GM10248 (cell line): ENCODE measurements around the gene SNAPC4.
A peak's percentile ranks its signal among the peaks of the same experiment; 100 is the strongest.

Source experiments
- CTCF ChIA-PET: fragments of 300-600 bp; sonication (Branson Sonifier 250); formaldehyde crosslinking; extraction: SDS; loops from one replicate; lab custom pipeline; 2021; ENCODE audit warnings: antibody characterized with exemption; lab: Yijun Ruan, JAX
- POLR2A ChIA-PET: fragments of 350-650 bp; sonication (Branson Sonifier 250); formaldehyde crosslinking; extraction: SDS; loops from one replicate; lab custom pipeline; 2020; ENCODE audit warnings: antibody characterized with exemption; lab: Yijun Ruan, JAX
- DNase-seq: peaks from one replicate; pipeline ENCODE4 v3.0.0; 2012; ENCODE audit errors: extremely low spot score
- TF ChIP-seq, protein P1 (sequence below): IDR thresholded peaks from 2 replicates; pipeline ENCODE4 v1.5.1; 2012; ENCODE audit warnings: mild to moderate bottlenecking, low read depth; ENCODE audit errors: extremely low read depth, missing control alignments, control extremely low read depth

The SNAPC4 gene

DNA sequence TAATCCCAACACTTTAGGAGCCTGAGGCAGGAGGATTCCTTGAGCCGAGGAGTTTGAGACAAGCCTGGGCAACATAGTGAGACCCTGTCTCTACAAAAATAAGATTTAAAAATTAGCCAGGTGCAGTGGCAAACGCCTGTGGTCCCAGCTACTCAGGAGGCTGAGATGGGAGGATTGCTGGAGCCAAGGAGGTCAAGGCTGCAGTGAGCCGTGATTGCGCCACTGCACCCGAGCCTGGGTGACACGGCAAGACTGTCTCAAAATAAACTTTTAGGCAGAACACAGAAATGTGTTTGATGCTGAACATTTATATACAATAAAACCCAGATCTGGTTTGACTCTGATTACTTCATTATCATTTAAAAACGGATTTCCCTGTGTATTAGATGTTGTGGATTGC, 5.5 kb upstream of the SNAPC4 start:
- no peak for DNase-seq
- CTCF ChIA-PET, result interaction anchor here (2.1 kb wide), 1 partner anchor 39 kb away, joined by 6 read pairs; no protein-coding TSS in a partner anchor
- POLR2A ChIA-PET, result no interaction called here
- TF ChIP-seq, protein P1, sequence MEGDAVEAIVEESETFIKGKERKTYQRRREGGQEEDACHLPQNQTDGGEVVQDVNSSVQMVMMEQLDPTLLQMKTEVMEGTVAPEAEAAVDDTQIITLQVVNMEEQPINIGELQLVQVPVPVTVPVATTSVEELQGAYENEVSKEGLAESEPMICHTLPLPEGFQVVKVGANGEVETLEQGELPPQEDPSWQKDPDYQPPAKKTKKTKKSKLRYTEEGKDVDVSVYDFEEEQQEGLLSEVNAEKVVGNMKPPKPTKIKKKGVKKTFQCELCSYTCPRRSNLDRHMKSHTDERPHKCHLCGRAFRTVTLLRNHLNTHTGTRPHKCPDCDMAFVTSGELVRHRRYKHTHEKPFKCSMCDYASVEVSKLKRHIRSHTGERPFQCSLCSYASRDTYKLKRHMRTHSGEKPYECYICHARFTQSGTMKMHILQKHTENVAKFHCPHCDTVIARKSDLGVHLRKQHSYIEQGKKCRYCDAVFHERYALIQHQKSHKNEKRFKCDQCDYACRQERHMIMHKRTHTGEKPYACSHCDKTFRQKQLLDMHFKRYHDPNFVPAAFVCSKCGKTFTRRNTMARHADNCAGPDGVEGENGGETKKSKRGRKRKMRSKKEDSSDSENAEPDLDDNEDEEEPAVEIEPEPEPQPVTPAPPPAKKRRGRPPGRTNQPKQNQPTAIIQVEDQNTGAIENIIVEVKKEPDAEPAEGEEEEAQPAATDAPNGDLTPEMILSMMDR, result no peak

DNA sequence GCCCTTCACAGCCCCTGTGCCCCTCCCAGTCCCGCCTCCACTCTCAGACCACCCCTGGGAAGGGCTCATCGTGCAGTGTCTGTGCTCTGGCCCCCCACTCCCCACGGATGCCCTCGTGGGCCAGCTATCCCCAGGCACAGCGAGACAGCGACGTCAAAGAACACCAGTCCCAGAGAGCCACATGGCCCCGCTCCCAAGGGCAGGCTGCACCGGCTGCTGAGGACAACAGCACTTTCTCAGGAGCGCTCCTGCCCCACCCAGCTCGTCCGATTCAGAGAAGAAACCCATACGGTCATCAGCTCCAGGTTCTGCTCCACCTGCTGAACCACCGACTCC, 4.8 kb upstream of the SNAPC4 start:
- POLR2A ChIA-PET, result interaction anchor here (1.7 kb wide), 1 partner anchor 42 kb away, joined by 6 read pairs; the partner anchor contains the start of gene DNLZ
- TF ChIP-seq, protein P1, result no peak
- CTCF ChIA-PET, result interaction anchor here (2.1 kb wide), 1 partner anchor 39 kb away, joined by 6 read pairs; no protein-coding TSS in a partner anchor
- no peak for DNase-seq

DNA sequence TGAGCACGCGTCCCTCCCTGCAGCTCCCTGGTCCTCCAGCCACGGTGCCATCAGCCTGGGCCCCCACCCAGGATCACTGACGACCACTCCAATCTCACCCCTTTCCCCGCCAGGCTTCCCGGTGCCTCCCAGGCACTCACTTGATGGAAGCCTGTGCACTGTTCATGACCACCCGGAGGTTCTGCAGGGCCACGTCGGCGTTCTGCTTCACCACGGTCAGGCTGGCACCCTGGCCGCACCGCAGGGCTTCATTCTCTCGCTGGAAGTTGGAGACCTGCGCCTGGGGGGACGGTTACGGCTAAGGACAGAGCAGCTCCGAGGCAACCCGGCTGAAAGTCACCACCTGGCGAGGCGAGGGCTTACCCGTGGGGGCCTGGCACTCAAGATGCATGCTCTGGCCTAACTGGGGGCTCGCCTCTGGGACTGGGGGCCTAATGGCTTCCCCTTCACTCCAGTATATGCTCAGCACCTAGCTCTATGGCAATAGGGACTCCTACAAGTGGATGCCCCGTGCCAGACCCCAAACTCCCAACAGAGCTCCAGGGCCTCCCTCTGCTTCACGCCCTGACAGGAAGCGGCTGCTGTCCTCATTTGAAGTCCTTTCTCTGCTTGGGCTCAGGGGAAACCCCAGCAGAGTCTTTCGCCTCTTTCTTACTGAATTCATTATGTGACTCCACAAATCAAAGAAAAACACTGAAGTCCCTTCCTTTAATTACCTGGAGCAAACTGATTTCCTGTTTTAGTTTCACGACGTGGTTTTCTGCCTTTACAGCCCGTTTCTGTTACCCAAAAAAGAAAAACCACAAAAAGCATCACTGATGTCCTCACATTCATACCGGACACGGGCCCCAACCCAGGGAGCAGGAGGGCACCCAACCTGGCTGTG, 4.2 kb upstream of the SNAPC4 start:
- ChIA-PET POLR2A (interaction anchor here (1.7 kb wide), 1 partner anchor 41 kb away, joined by 6 read pairs; the partner anchor contains the start of gene DNLZ), CTCF (interaction anchor here (1.1 to 3.6 kb wide), 3 partner anchors 38 to 50 kb away, joined by 3 to 23 read pairs (median 6); partner anchors contain the start of gene DNLZ)
- DNase-seq, result peak; percentile 73
- TF ChIP-seq, protein P1, result no peak

DNA sequence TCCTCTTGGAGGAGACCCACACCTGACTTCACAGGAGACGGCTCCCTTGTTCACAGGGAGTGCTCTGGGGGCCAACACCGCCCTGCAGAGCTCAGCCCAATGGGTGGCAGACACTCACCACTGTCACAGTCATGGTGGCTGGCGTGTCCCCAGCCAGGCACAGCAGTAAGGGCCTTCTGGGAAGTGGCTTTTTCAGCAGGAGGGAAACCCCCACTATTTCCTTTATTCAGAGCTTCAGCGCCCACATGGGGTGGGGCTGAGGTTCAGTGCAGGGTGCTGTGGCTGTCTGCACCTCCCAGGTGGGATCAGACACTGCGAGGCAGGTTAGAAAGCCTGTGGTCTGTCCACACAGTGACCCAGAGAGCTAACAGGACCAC, 3.6 kb upstream of the SNAPC4 start:
- ChIA-PET POLR2A (interaction anchor here (1.7 kb wide), 1 partner anchor 40 kb away, joined by 6 read pairs; the partner anchor contains the start of gene DNLZ), CTCF (interaction anchor here (1.1 to 3.6 kb wide), 5 partner anchors 14 to 63 kb away, joined by 3 to 23 read pairs (median 6); partner anchors contain the start of gene DNLZ)
- peak; percentile 82 for DNase-seq
- TF ChIP-seq, protein P1, result no peak

DNA sequence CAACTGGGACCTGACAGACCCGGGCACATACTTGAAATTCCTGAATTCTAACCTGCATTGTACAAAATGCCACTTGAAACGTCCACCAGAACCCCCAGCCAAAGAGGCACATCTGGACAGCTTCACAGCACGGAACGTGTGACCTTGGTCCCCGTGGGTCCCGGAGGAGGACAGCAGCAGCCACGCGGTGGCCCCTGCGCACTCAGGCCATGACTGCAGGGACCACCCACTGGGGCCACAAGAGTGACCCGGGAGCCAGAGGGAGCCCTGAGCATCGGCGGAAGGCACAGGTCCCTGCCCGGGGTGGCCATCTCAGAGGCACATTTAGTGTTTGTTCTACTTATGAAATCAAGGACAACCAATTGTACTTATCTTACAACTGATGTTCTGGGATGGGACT, 2.1 kb upstream of the SNAPC4 start:
- ChIA-PET CTCF (interaction anchor here (1.2 to 3.6 kb wide), 9 partner anchors 7 to 232 kb away, joined by 3 to 23 read pairs (median 5); partner anchors contain the start of gene DNLZ), POLR2A (no interaction called here)
- DNase-seq, result no peak
- TF ChIP-seq, protein P1, result no peak

DNA sequence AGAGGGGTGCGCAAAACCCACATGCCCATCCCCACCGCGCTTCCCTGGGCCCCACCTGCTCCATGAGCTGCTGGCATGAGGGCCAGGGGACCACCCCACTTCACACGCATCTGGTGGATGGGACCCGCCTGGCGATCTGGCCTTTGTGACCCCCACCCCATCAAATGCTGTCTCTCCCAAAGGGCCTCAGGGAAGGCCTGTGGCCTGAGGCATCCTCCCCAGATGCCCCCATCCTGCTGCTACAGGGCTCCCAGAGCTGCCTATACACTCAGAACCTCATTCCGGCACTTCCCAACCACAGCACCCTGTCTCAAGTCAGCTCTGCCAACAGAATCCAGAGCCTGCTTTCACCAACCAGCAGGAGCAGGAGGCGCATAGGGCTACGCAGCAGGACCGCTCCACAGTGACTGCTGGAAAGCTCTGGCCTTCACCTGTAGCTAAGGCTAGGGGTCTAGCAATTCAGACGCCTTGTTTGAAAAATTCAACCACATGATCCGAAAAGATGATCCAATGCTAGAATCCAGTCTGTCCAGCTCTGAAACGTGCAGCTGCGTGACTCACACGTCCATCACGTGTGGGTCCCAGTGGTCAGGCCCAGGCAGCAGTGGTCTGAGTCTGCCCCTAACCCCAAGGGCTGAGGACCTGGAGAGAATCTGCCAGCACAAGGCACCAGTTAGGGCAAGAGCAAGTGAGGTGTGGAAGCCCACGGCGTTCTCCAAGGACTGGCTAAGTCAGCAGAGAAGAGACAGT, 1.4 kb upstream of the SNAPC4 start:
- TF ChIP-seq, protein P1, result no peak
- no peak for DNase-seq
- CTCF ChIA-PET, result interaction anchor here (0.8 to 3.6 kb wide), 12 partner anchors 8 to 519 kb away, joined by 3 to 23 read pairs (median 5); partner anchors contain the start of gene DNLZ
- POLR2A ChIA-PET, result no interaction called here
